ENCODE measurements around the gene PPP1R2B.
"Not testable (repeated sequence)": the region's sequence is repeated elsewhere in the genome, so short reads cannot be mapped to it uniquely, and the experiment has no call there.

The PPP1R2B gene

GRCh38 chr5:156824800-156825199 lies 25.3 kb upstream of the PPP1R2B start:
- no peak for TF ChIP-seq Cebpa-rat (IDR thresholded peaks at IDR 0.05)
- Histone ChIP-seq H3K4me1 (peaks cover 10 to 15% (median 12%) of the 10 kb centered on the region in 10 experiments), H3K4me2 (no peak overlapping the region), H3K9me3 (replicated peaks in 1 of 11) (peaks cover 0 to 8% (median 6%) of the 10 kb centered on the region in 11 experiments; a peak in 12 of 22 replicates), H3K27me3 (no peaks in the 10 kb centered on the region), H4K20me1 (no peaks in the 10 kb centered on the region), H3K36me3 (no peaks in the 10 kb centered on the region), H3K27ac (no peak overlapping the region), H3K4me3 (no peak overlapping the region), H3K9ac (no peak overlapping the region)

GRCh38 chr5:156825688-156826087 lies 24.4 kb upstream of the PPP1R2B start:
- Histone ChIP-seq H3K27ac (peak overlapping the region in 3 of 11 experiments; percentile 2 to 19 (median 9); a peak in 2 of 22 replicates), H3K27me3 (no peaks in the 10 kb centered on the region), H4K20me1 (no peaks in the 10 kb centered on the region), H3K4me2 (peak overlapping the region in 10 of 11 experiments; percentile 21 to 62 (median 48); a peak in 15 of 22 replicates), H3K9ac (no peak overlapping the region), H3K36me3 (no peaks in the 10 kb centered on the region), H3K9me3 (replicated peaks in 1 of 11) (peaks cover 0 to 8% (median 6%) of the 10 kb centered on the region in 11 experiments; a peak in 12 of 22 replicates), H3K4me3 (no peak overlapping the region), H3K4me1 (peaks cover 10 to 15% (median 12%) of the 10 kb centered on the region in 10 experiments)
- TF ChIP-seq Cebpa-rat (IDR thresholded peaks at IDR 0.05), result no peak

DNA sequence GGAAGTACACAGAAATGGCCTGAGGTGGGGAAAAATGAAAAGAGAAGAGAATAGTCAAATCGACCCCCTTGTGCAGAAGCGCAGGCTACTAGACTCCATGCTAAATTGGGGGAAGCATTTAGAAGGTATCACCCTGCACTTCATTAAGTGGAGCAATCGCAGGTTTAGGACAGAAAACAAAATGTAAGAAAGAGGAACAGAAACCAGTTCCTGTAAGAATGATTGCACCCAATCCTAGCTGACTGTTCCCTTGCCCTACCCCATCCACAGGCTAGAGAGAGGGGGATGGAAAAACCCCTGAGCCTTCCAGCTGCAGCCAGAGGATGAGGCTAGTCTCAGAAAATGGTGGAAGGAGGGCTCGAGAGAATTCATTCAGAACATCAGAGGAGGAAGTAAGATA lies 23.9 kb upstream of the PPP1R2B start:
- Histone ChIP-seq H3K4me3 (no peak overlapping the region), H4K20me1 (no peaks in the 10 kb centered on the region), H3K36me3 (no peaks in the 10 kb centered on the region), H3K9ac (no peak overlapping the region), H3K27ac (peak overlapping the region in 3 of 11 experiments; percentile 2 to 19 (median 15); a peak in 2 of 22 replicates), H3K9me3 (replicated peaks in 1 of 11) (peaks cover 0 to 8% (median 6%) of the 10 kb centered on the region in 11 experiments; a peak in 12 of 22 replicates), H3K4me2 (peak overlapping the region; percentile 21 to 62 (median 45)), H3K4me1 (peaks cover 10 to 15% (median 12%) of the 10 kb centered on the region in 10 experiments), H3K27me3 (no peaks in the 10 kb centered on the region)
- no peak for TF ChIP-seq Cebpa-rat (IDR thresholded peaks at IDR 0.05)

DNA sequence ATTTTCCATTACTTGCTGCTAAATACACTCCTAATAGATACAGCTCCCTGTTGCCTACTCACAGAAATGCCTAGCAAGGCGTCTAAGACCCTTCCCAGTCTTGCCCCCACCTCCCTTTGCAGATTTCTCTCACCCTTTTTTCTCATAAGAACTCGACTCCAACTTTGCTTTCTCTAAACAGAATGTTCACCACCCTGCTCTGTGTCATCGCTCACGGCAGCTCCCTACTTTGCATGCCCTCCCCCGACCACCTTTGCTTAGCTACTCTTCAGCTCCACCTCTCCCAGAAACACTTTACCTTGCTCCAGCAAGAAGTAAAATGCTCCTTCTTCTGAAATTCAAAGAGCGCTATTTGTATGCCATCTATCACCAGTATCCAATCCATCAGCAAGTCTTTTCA lies 15.2 kb upstream of the PPP1R2B start:
- Histone ChIP-seq H3K4me2 (no peak overlapping the region), H4K20me1 (no peaks in the 10 kb centered on the region), H3K4me1 (no peaks in the 10 kb centered on the region), H3K36me3 (no peaks in the 10 kb centered on the region), H3K27ac (no peak overlapping the region), H3K9me3 (replicated peaks in 1 of 11) (no peaks in the 10 kb centered on the region), H3K9ac (no peak overlapping the region), H3K27me3 (no peaks in the 10 kb centered on the region), H3K4me3 (no peak overlapping the region)
- TF ChIP-seq Cebpa-rat (IDR thresholded peaks at IDR 0.05), result no peak

- H3K9me3 ChIP-seq (replicated peaks in 1 of 11), result no peaks in the 10 kb centered on the region
- no peaks in the 10 kb centered on the region for H4K20me1 ChIP-seq
- no peaks in the 10 kb centered on the region for H3K36me3 ChIP-seq
- no peak overlapping the region for H3K27ac ChIP-seq
- H3K9ac ChIP-seq, result no peak overlapping the region
- H3K4me3 ChIP-seq, result no peak overlapping the region
- TF ChIP-seq Cebpa-rat (IDR thresholded peaks at IDR 0.05), result no peak
- no peaks in the 10 kb centered on the region for H3K4me1 ChIP-seq
- no peaks in the 10 kb centered on the region for H3K27me3 ChIP-seq
- H3K4me2 ChIP-seq, result no peak overlapping the region
Observed at GRCh38 chr5:156835905-156836304, 14.2 kb upstream of the PPP1R2B start.

DNA sequence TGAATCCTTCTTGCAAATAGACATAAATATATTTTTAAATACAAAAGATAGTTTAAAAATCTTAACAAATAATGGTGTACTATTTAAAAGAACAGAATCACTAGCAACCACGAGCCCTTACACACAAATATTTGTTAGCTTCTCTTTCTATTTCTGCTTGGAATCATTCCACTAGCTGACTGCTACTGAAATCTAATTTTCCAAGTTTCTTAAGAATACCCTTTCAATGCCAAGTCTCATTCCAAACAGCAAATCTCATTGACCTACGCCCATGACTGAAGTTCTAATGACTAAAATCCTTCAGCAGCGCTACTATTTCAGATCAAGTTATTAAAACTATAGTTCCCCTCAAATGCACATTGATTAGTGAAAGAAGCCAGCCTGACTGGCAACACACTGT lies 13.2 kb upstream of the PPP1R2B start:
- Histone ChIP-seq H3K4me2 (no peak overlapping the region), H3K4me3 (no peak overlapping the region), H3K9me3 (replicated peaks in 1 of 11) (no peaks in the 10 kb centered on the region), H3K27ac (no peak overlapping the region), H3K27me3 (no peaks in the 10 kb centered on the region), H3K36me3 (no peaks in the 10 kb centered on the region), H3K4me1 (no peaks in the 10 kb centered on the region), H4K20me1 (no peaks in the 10 kb centered on the region), H3K9ac (no peak overlapping the region)
- TF ChIP-seq Cebpa-rat (IDR thresholded peaks at IDR 0.05), result no peak

GRCh38 chr5:156838961-156839360 lies 11.1 kb upstream of the PPP1R2B start:
- no peaks in the 10 kb centered on the region for H3K4me1 ChIP-seq
- H3K27ac ChIP-seq, result no peak overlapping the region
- no peaks in the 10 kb centered on the region for H3K27me3 ChIP-seq
- TF ChIP-seq Cebpa-rat (IDR thresholded peaks at IDR 0.05), result no peak
- H3K4me3 ChIP-seq, result no peak overlapping the region
- no peaks in the 10 kb centered on the region for H4K20me1 ChIP-seq
- H3K36me3 ChIP-seq, result no peaks in the 10 kb centered on the region
- H3K9me3 ChIP-seq (replicated peaks in 1 of 11), result no peaks in the 10 kb centered on the region
- H3K9ac ChIP-seq, result no peak overlapping the region
- no peak overlapping the region for H3K4me2 ChIP-seq

GRCh38 chr5:156841737-156842136 lies 8.4 kb upstream of the PPP1R2B start:
- Histone ChIP-seq H3K4me3 (no peak overlapping the region), H3K4me2 (no peak overlapping the region), H3K4me1 (no peaks in the 10 kb centered on the region), H3K27ac (no peak overlapping the region), H4K20me1 (no peaks in the 10 kb centered on the region), H3K36me3 (no peaks in the 10 kb centered on the region), H3K9me3 (replicated peaks in 1 of 11) (no peaks in the 10 kb centered on the region), H3K9ac (no peak overlapping the region), H3K27me3 (no peaks in the 10 kb centered on the region)
- no peak for TF ChIP-seq Cebpa-rat (IDR thresholded peaks at IDR 0.05)

GRCh38 chr5:156846914-156847313 lies 3.2 kb upstream of the PPP1R2B start:
- no peaks in the 10 kb centered on the region for H4K20me1 ChIP-seq
- H3K27me3 ChIP-seq, result no peaks in the 10 kb centered on the region
- no peak overlapping the region for H3K4me2 ChIP-seq
- TF ChIP-seq Cebpa-rat (IDR thresholded peaks at IDR 0.05), result no peak
- peaks cover 12 to 20% (median 16%) of the 10 kb centered on the region in 11 experiments; a peak in 19 of 22 replicates for H3K9me3 ChIP-seq (replicated peaks in 1 of 11)
- no peaks in the 10 kb centered on the region for H3K4me1 ChIP-seq
- no peak overlapping the region for H3K27ac ChIP-seq
- H3K9ac ChIP-seq, result no peak overlapping the region
- no peak overlapping the region for H3K4me3 ChIP-seq
- no peaks in the 10 kb centered on the region for H3K36me3 ChIP-seq

- H3K4me2 ChIP-seq, H3K36me3 ChIP-seq, H3K27me3 ChIP-seq, H4K20me1 ChIP-seq, H3K27ac ChIP-seq, H3K9ac ChIP-seq, H3K4me3 ChIP-seq, H3K4me1 ChIP-seq: not testable (repeated sequence)
- peaks cover 12 to 20% (median 16%) of the 10 kb centered on the region in 11 experiments; a peak in 19 of 22 replicates for H3K9me3 ChIP-seq (replicated peaks in 1 of 11)
Observed at GRCh38 chr5:156848447-156848846, 1.6 kb upstream of the PPP1R2B start.

All from BLaER1 treated with 17β-estradiol and CSF1 and Interleukin-3, amounts not matched to agents 10 nM and 100 nM (cell line).